GM23248 (cell line): ENCODE measurements around the gene MED29. TPM values are rescaled to one million over a fixed set of nuclear protein-coding genes. Genes with fewer than 3 reads are reported as not detected.
A peak's percentile ranks its signal among the peaks of the same experiment; 100 is the strongest.

Experiments used
- DNase-seq: peaks from one replicate; pipeline ENCODE4 v3.0.0-alpha.2; 2015
- H2AFZ ChIP-seq: fragments of 200-600 bp; sonication (generic); 2 replicates; pipeline ENCODE4 v1.6.1; 2016; ENCODE audit warnings: antibody characterized with exemption
- H3F3A ChIP-seq: fragments of 200-600 bp; sonication (generic); 2 replicates; pipeline ENCODE4 v1.6.1; 2016; ENCODE audit warnings: mild to moderate bottlenecking, antibody characterized with exemption, mixed run types; ENCODE audit not compliant: insufficient read depth
- H3K27ac ChIP-seq: fragments of 200-600 bp; sonication (generic); 2 replicates; pipeline ENCODE4 v1.5.1; 2016; ENCODE audit warnings: mild to moderate bottlenecking
- H3K27me3 ChIP-seq: fragments of 200-600 bp; sonication (generic); replicated peaks from 2 replicates; pipeline ENCODE4 v1.6.1; 2016; ENCODE audit warnings: mild to moderate bottlenecking; ENCODE audit not compliant: insufficient read depth
- H3K36me3 ChIP-seq: fragments of 200-600 bp; sonication (generic); 2 replicates; pipeline ENCODE4 v1.6.1; 2016; ENCODE audit warnings: low read depth, mild to moderate bottlenecking
- H3K4me1 ChIP-seq: fragments of 200-600 bp; sonication (generic); 2 replicates; pipeline ENCODE4 v1.6.1; 2016; ENCODE audit warnings: mild to moderate bottlenecking; ENCODE audit not compliant: insufficient read depth
- H3K4me2 ChIP-seq: fragments of 200-600 bp; sonication (generic); one replicate; pipeline ENCODE4 v1.6.1; 2016; ENCODE audit warnings: mild to moderate bottlenecking; ENCODE audit not compliant: unreplicated experiment
- H3K4me3 ChIP-seq: fragments of 200-600 bp; sonication (generic); 2 replicates; pipeline ENCODE4 v1.5.1; 2016; ENCODE audit warnings: mild to moderate bottlenecking
- H3K79me2 ChIP-seq: fragments of 200-600 bp; sonication (generic); 2 replicates; pipeline ENCODE4 v1.6.1; 2016; ENCODE audit warnings: mild to moderate bottlenecking; ENCODE audit not compliant: insufficient read depth
- H3K9ac ChIP-seq: fragments of 200-600 bp; sonication (generic); 2 replicates; pipeline ENCODE4 v1.6.1; 2016; ENCODE audit warnings: mild to moderate bottlenecking
- H3K9me2 ChIP-seq: fragments of 200-600 bp; sonication (generic); 2 replicates; pipeline ENCODE4 v1.6.1; 2016; ENCODE audit warnings: mixed run types, mild to moderate bottlenecking, moderate library complexity; ENCODE audit not compliant: insufficient read depth
- H3K9me3 ChIP-seq: fragments of 200-600 bp; sonication (generic); one replicate; pipeline ENCODE4 v1.6.1; 2017; ENCODE audit warnings: low read depth
- H4K20me1 ChIP-seq: fragments of 200-600 bp; sonication (generic); 2 replicates; pipeline ENCODE4 v1.6.0; 2016; ENCODE audit not compliant: insufficient read depth
- EZH2 ChIP-seq: fragments of 200-600 bp; sonication (generic); IDR thresholded peaks from 2 replicates; pipeline ENCODE4 v1.6.1; 2018; ENCODE audit warnings: antibody characterized with exemption, mild to moderate bottlenecking; ENCODE audit not compliant: insufficient read depth, poor library complexity, severe bottlenecking
- EZH2phosphoT487 ChIP-seq: fragments of 200-600 bp; sonication (generic); IDR thresholded peaks from 2 replicates; pipeline ENCODE4 v1.6.1; 2018; ENCODE audit warnings: antibody characterized with exemption, moderate library complexity, mild to moderate bottlenecking, low read depth; ENCODE audit not compliant: insufficient read depth
- WGBS, 2 experiments: methylation state at CpG; one replicate each; pipeline ENCODE4 v1.1.6; 2015 to 2017; ENCODE audit warnings: low lambda C conversion rate in 2 of 2, low coverage in 1 of 2; ENCODE audit errors: missing lambda C conversion rate in 2 of 2; 5-methylcytosine and 5-hydroxymethylcytosine counted together
- in situ Hi-C: fragments of 300-500 bp; cut with MboI; formaldehyde crosslinking; loops from 2 replicates; pipeline ENCODE4 v1.15.0; 2020
- polyA plus RNA-seq: library from polyadenylated mRNA; unstranded; fragments of >200 nt; fragmentation: Nextera tagmentation; extraction: Ambion mirVana; gene quantifications from 2 replicates; pipeline ENCODE4 v1.2.1, GENCODE V29; 2016
- total RNA-seq: library from RNA; depleted of rRNA; stranded (reverse); fragments of >200 nt; shearing (Covaris generic); gene quantifications from 2 replicates; pipeline ENCODE4 v1.2.3, GENCODE V29; 2014

The MED29 gene
- total and polyA plus RNA-seq, 2 experiments from 2014 or later: 27.7 to 39.2 TPM

- H3K4me2 ChIP-seq: peak overlapping the region; percentile 36
- WGBS, 2 experiments: 16 to 20% methylated on average over 4 of the region's 4 CpGs
- H3K9me2 ChIP-seq: no peaks in the 10 kb centered on the region
- peaks cover 8% of the 10 kb centered on the region; the same call in 1 of the 2 replicates for H4K20me1 ChIP-seq
- H3K79me2 ChIP-seq: peaks cover 99% of the 10 kb centered on the region
- TF ChIP-seq EZH2 (no peak), EZH2phosphoT487 (no peak)
- no peak overlapping the region for H2AFZ ChIP-seq
- in situ Hi-C loops: no loop called here
- no peaks in the 10 kb centered on the region for H3K9me3 ChIP-seq
- peaks cover 40% of the 10 kb centered on the region for H3K4me1 ChIP-seq
- peak; percentile 74 for DNase-seq
- H3K4me3 ChIP-seq: no peak overlapping the region
- H3K27ac ChIP-seq: peak overlapping the region; percentile 75
- H3K9ac ChIP-seq: peak overlapping the region; percentile 43
- peaks cover 30% of the 10 kb centered on the region for H3K36me3 ChIP-seq
- H3F3A ChIP-seq: peaks cover 34% of the 10 kb centered on the region
- H3K27me3 ChIP-seq: no peaks in the 10 kb centered on the region
Measured at GRCh38 chr19:39351537-39352064, 39.6 kb upstream of the MED29 start.

- 16 to 19% methylated on average over 12 of the region's 12 CpGs for WGBS, 2 experiments
- Histone ChIP-seq H3F3A (peaks cover 24% of the 10 kb centered on the region; the same call in 1 of the 2 replicates), H3K9me2 (no peaks in the 10 kb centered on the region), H3K4me2 (peak overlapping the region; percentile 63), H3K27me3 (no peaks in the 10 kb centered on the region), H3K79me2 (peaks cover 97% of the 10 kb centered on the region), H2AFZ (no peak overlapping the region), H4K20me1 (peaks cover 5% of the 10 kb centered on the region; the same call in 1 of the 2 replicates), H3K27ac (peak overlapping the region; percentile 75), H3K4me1 (peaks cover 30% of the 10 kb centered on the region), H3K9ac (peak overlapping the region; percentile 64), H3K9me3 (no peaks in the 10 kb centered on the region), H3K4me3 (peak overlapping the region; percentile 30; the same call in 1 of the 2 replicates), H3K36me3 (peaks cover 40% of the 10 kb centered on the region)
- peak; percentile 63 for DNase-seq
- in situ Hi-C loops: no loop called here
- TF ChIP-seq EZH2 (no peak), EZH2phosphoT487 (no peak)
Measured at GRCh38 chr19:39352381-39353255, 38.6 kb upstream of the MED29 start.

GRCh38 chr19:39355253-39355652, 35.9 kb upstream of the MED29 start:
- WGBS, 2 experiments: 85 to 87% methylated on average over 5 of the region's 5 CpGs

GRCh38 chr19:39356073-39356472, 35.1 kb upstream of the MED29 start:
- Histone ChIP-seq H3K27ac (no peak overlapping the region), H3K4me3 (no peak overlapping the region), H3K9me3 (no peaks in the 10 kb centered on the region), H2AFZ (no peak overlapping the region), H4K20me1 (no peaks in the 10 kb centered on the region), H3K9me2 (no peaks in the 10 kb centered on the region), H3K36me3 (peaks cover 52% of the 10 kb centered on the region), H3K79me2 (peaks cover 77% of the 10 kb centered on the region), H3K9ac (no peak overlapping the region), H3K4me1 (peaks cover 22% of the 10 kb centered on the region), H3F3A (peaks cover 44% of the 10 kb centered on the region), H3K4me2 (no peak overlapping the region), H3K27me3 (no peaks in the 10 kb centered on the region)
- WGBS, 2 experiments: 82 to 87% methylated on average over 3 of the region's 3 CpGs
- DNase-seq: no peak
- TF ChIP-seq EZH2: no peak
- TF ChIP-seq EZH2phosphoT487: no peak
- in situ Hi-C loops: no loop called here

More at GRCh38 chr19:39355253-39355652, 35.9 kb upstream of the MED29 start:
- peaks cover 37% of the 10 kb centered on the region for H3F3A ChIP-seq
- peaks cover 22% of the 10 kb centered on the region for H3K4me1 ChIP-seq
- H3K27me3 ChIP-seq: no peaks in the 10 kb centered on the region
- no peak overlapping the region for H3K4me3 ChIP-seq
- no peaks in the 10 kb centered on the region for H3K9me2 ChIP-seq
- DNase-seq: no peak
- peaks cover 52% of the 10 kb centered on the region for H3K36me3 ChIP-seq
- no peak overlapping the region for H3K4me2 ChIP-seq
- no peak overlapping the region for H3K9ac ChIP-seq
- H3K27ac ChIP-seq: no peak overlapping the region
- no peak for TF ChIP-seq EZH2
- H4K20me1 ChIP-seq: no peaks in the 10 kb centered on the region
- no peak overlapping the region for H2AFZ ChIP-seq
- peaks cover 85% of the 10 kb centered on the region for H3K79me2 ChIP-seq
- H3K9me3 ChIP-seq: no peaks in the 10 kb centered on the region
- in situ Hi-C loops: no loop called here
